SIG-M5 treated with dmso at 0.1 percent for 504 hours (cell line): ENCODE results near the gene EHD3.

ENCODE experiments used
- DNase-seq: peaks from one replicate; lab custom pipeline; 2025; ENCODE audit not compliant: unreplicated experiment; lab: John Stamatoyannopoulos, UW

EHD3 gene

GRCh38 chr2:31212659-31213600, 21.0 kb upstream of the EHD3 start:
- DNase-seq = no peak

- no peak for DNase-seq
Observed at GRCh38 chr2:31213601-31214443, 20.1 kb upstream of the EHD3 start.

GRCh38 chr2:31214444-31214915, 19.5 kb upstream of the EHD3 start:
- DNase-seq = no peak

- no peak for DNase-seq
Observed at GRCh38 chr2:31216734-31217133, 17.2 kb upstream of the EHD3 start.

GRCh38 chr2:31217465-31218200, 16.3 kb upstream of the EHD3 start, which contains the start of gene CAPN14:
TSS of gene CAPN14 (minus strand) at chr2:31217515. CDS start at chr2:31205447, 12,068 bp downstream.
- no peak for DNase-seq

GRCh38 chr2:31219131-31219969, 14.6 kb upstream of the EHD3 start:
- peak; percentile 66 for DNase-seq

- DNase-seq = no peak
Observed at GRCh38 chr2:31221544-31221943, 12.4 kb upstream of the EHD3 start.

- no peak for DNase-seq
Observed at GRCh38 chr2:31222071-31222470, 11.9 kb upstream of the EHD3 start.

GRCh38 chr2:31223026-31223425, 10.9 kb upstream of the EHD3 start:
- DNase-seq = no peak

- no peak for DNase-seq
Observed at GRCh38 chr2:31223749-31224148, 10.2 kb upstream of the EHD3 start.

GRCh38 chr2:31226266-31226665, 7.7 kb upstream of the EHD3 start:
- DNase-seq = no peak

GRCh38 chr2:31227110-31227509, 6.8 kb upstream of the EHD3 start:
- DNase-seq = no peak

- no peak for DNase-seq
Observed at GRCh38 chr2:31227711-31228125, 6.2 kb upstream of the EHD3 start.

GRCh38 chr2:31228717-31229116, 5.2 kb upstream of the EHD3 start:
- no peak for DNase-seq

- DNase-seq = no peak
Observed at GRCh38 chr2:31230751-31231150, 3.2 kb upstream of the EHD3 start.

- DNase-seq = no peak
Observed at GRCh38 chr2:31231571-31232302, 2.2 kb upstream of the EHD3 start.

GRCh38 chr2:31232586-31232985, 1.4 kb upstream of the EHD3 start:
- DNase-seq = no peak

- DNase-seq = no peak
Observed at GRCh38 chr2:31233231-31233630, 721 bp upstream of the EHD3 start.
